MM.1S (cell line): Measurements from ENCODE around the gene SMC6.

Source experiments
- DNase-seq: peaks from one replicate; pipeline ENCODE4 v3.0.0-alpha.2; 2015
- H2AFZ ChIP-seq: fragments of 300-600 bp; sonication (generic); 2 replicates; pipeline ENCODE4 v1.6.0; 2016; ENCODE audit warnings: antibody characterized with exemption, low read length
- H3F3A ChIP-seq: fragments of 300-600 bp; sonication (generic); 2 replicates; pipeline ENCODE4 v1.6.1; 2016; ENCODE audit warnings: mild to moderate bottlenecking, antibody characterized with exemption, low read length, moderate library complexity, mixed read lengths; ENCODE audit not compliant: insufficient read depth
- H3K27ac ChIP-seq: fragments of 300-600 bp; sonication (generic); 2 replicates; pipeline ENCODE4 v1.5.1; 2016; ENCODE audit warnings: mild to moderate bottlenecking, low read length
- H3K27me3 ChIP-seq: fragments of 300-600 bp; sonication (generic); replicated peaks from 2 replicates; pipeline ENCODE4 v1.6.0; 2016; ENCODE audit warnings: low read length; ENCODE audit not compliant: insufficient read depth
- H3K36me3 ChIP-seq: fragments of 300-600 bp; sonication (generic); replicated peaks from 2 replicates; pipeline ENCODE4 v1.6.1; 2016; ENCODE audit warnings: mild to moderate bottlenecking, low read length, mixed read lengths; ENCODE audit not compliant: insufficient read depth
- H3K4me1 ChIP-seq: fragments of 300-600 bp; sonication (generic); 2 replicates; pipeline ENCODE4 v1.6.1; 2016; ENCODE audit warnings: low read length, mixed read lengths
- H3K4me2 ChIP-seq: fragments of 300-600 bp; sonication (generic); 2 replicates; pipeline ENCODE4 v1.6.0; 2016; ENCODE audit warnings: low read depth, low read length
- H3K4me3 ChIP-seq: fragments of 300-600 bp; sonication (generic); 2 replicates; pipeline ENCODE4 v1.5.1; 2016; ENCODE audit warnings: low read length, mixed read lengths
- H3K79me2 ChIP-seq: fragments of 300-600 bp; sonication (generic); 2 replicates; pipeline ENCODE4 v1.6.1; 2016; ENCODE audit warnings: mixed run types, low read length, mixed read lengths
- H3K9ac ChIP-seq: fragments of 300-600 bp; sonication (generic); 2 replicates; pipeline ENCODE4 v1.6.1; 2016; ENCODE audit warnings: low read length, mixed read lengths
- H3K9me2 ChIP-seq: fragments of 300-600 bp; sonication (generic); replicated peaks from 2 replicates; pipeline ENCODE4 v1.6.1; 2016; ENCODE audit warnings: mild to moderate bottlenecking, low read length, mixed read lengths; ENCODE audit not compliant: insufficient read depth
- H3K9me3 ChIP-seq: fragments of 300-600 bp; sonication (generic); replicated peaks from 2 replicates; pipeline ENCODE4 v1.6.1; 2016; ENCODE audit warnings: mild to moderate bottlenecking, low read length, mixed read lengths; ENCODE audit not compliant: insufficient read depth
- H4K20me1 ChIP-seq: fragments of 300-600 bp; sonication (generic); 2 replicates; pipeline ENCODE4 v1.6.1; 2016; ENCODE audit warnings: mild to moderate bottlenecking, low read length, moderate library complexity, mixed read lengths; ENCODE audit not compliant: insufficient read depth
- EZH2 ChIP-seq: fragments of 300-600 bp; sonication (generic); optimal IDR thresholded peaks from 2 replicates; pipeline ENCODE3; 2017; ENCODE audit warnings: low read depth, mild to moderate bottlenecking, antibody characterized with exemption, low read length, mixed read lengths
- EZH2phosphoT487 ChIP-seq: fragments of 300-600 bp; sonication (generic); IDR thresholded peaks from 2 replicates; pipeline ENCODE4 v1.6.1; 2018; ENCODE audit warnings: antibody characterized with exemption, low read length
- TF ChIP-seq, protein P1 (sequence below): fragments of 300-600 bp; sonication (generic); IDR thresholded peaks from 2 replicates; pipeline ENCODE4 v1.5.1; 2016; ENCODE audit warnings: antibody characterized with exemption, low read length, mixed read lengths

The SMC6 gene

GRCh38 chr2:17683981-17684380 lies 69.6 kb downstream of the SMC6 start:
- no peak for TF ChIP-seq EZH2
- TF ChIP-seq EZH2phosphoT487 = no peak
- TF ChIP-seq, protein P1, sequence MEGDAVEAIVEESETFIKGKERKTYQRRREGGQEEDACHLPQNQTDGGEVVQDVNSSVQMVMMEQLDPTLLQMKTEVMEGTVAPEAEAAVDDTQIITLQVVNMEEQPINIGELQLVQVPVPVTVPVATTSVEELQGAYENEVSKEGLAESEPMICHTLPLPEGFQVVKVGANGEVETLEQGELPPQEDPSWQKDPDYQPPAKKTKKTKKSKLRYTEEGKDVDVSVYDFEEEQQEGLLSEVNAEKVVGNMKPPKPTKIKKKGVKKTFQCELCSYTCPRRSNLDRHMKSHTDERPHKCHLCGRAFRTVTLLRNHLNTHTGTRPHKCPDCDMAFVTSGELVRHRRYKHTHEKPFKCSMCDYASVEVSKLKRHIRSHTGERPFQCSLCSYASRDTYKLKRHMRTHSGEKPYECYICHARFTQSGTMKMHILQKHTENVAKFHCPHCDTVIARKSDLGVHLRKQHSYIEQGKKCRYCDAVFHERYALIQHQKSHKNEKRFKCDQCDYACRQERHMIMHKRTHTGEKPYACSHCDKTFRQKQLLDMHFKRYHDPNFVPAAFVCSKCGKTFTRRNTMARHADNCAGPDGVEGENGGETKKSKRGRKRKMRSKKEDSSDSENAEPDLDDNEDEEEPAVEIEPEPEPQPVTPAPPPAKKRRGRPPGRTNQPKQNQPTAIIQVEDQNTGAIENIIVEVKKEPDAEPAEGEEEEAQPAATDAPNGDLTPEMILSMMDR = no peak
- H3K4me3 ChIP-seq = no peak overlapping the region
- no peak overlapping the region for H3K27ac ChIP-seq
- H3K4me2 ChIP-seq = no peak overlapping the region
- no peak for DNase-seq
- H3K36me3 ChIP-seq = peaks cover 4% of the 10 kb centered on the region; the same call in 1 of the 2 replicates
- no peak overlapping the region for H3K9ac ChIP-seq
- no peaks in the 10 kb centered on the region for H3K9me2 ChIP-seq
- no peaks in the 10 kb centered on the region for H3K79me2 ChIP-seq
- H3F3A ChIP-seq = no peaks in the 10 kb centered on the region
- no peak overlapping the region for H2AFZ ChIP-seq
- no peaks in the 10 kb centered on the region for H3K27me3 ChIP-seq
- no peaks in the 10 kb centered on the region for H3K9me3 ChIP-seq
- H3K4me1 ChIP-seq = peaks cover 9% of the 10 kb centered on the region; the same call in 1 of the 2 replicates
- no peaks in the 10 kb centered on the region for H4K20me1 ChIP-seq

GRCh38 chr2:17682098-17682857 lies 71.3 kb downstream of the SMC6 start:
- Histone ChIP-seq H3K27ac (peak overlapping the region; percentile 32; the same call in 1 of the 2 replicates), H2AFZ (no peak overlapping the region), H3F3A (no peaks in the 10 kb centered on the region), H3K4me2 (peak overlapping the region; percentile 22; the same call in 1 of the 2 replicates), H3K9me2 (no peaks in the 10 kb centered on the region), H3K79me2 (no peaks in the 10 kb centered on the region), H3K36me3 (no peaks in the 10 kb centered on the region), H3K27me3 (no peaks in the 10 kb centered on the region), H4K20me1 (no peaks in the 10 kb centered on the region), H3K9me3 (no peaks in the 10 kb centered on the region), H3K9ac (no peak overlapping the region), H3K4me1 (peaks cover 9% of the 10 kb centered on the region; the same call in 1 of the 2 replicates), H3K4me3 (no peak overlapping the region)
- TF ChIP-seq, protein P1 = no peak
- TF ChIP-seq EZH2 (no peak), EZH2phosphoT487 (no peak)
- no peak for DNase-seq

- TF ChIP-seq EZH2phosphoT487 (no peak), EZH2 (no peak)
- TF ChIP-seq, protein P1 = no peak
- H3K9ac ChIP-seq = no peak overlapping the region
- no peak for DNase-seq
- no peaks in the 10 kb centered on the region for H3K9me2 ChIP-seq
- no peaks in the 10 kb centered on the region for H4K20me1 ChIP-seq
- no peaks in the 10 kb centered on the region for H3K9me3 ChIP-seq
- H3K36me3 ChIP-seq = no peaks in the 10 kb centered on the region
- H2AFZ ChIP-seq = no peak overlapping the region
- H3K4me1 ChIP-seq = peaks cover 9% of the 10 kb centered on the region; the same call in 1 of the 2 replicates
- H3F3A ChIP-seq = no peaks in the 10 kb centered on the region
- H3K4me2 ChIP-seq = no peak overlapping the region
- H3K4me3 ChIP-seq = no peak overlapping the region
- no peak overlapping the region for H3K27ac ChIP-seq
- H3K79me2 ChIP-seq = no peaks in the 10 kb centered on the region
- no peaks in the 10 kb centered on the region for H3K27me3 ChIP-seq
Measured at GRCh38 chr2:17680119-17680518, 73.5 kb downstream of the SMC6 start.
